HEK293 (cell line): ENCODE data around the gene SP5.
A peak's percentile ranks its signal among the peaks of the same experiment; 100 is the strongest.
"Not testable (repeated sequence)": the region's sequence is repeated elsewhere in the genome, so short reads cannot be mapped to it uniquely, and the experiment has no call there.

Source experiments
- CTCF ChIA-PET: fragments of 350-600 bp; formaldehyde crosslinking; extraction: SDS; loops from one replicate; lab custom pipeline; 2021; ENCODE audit warnings: antibody characterized with exemption; lab: Yijun Ruan, JAX
- POLR2A ChIA-PET: fragments of 300-600 bp; formaldehyde crosslinking; extraction: SDS; loops from one replicate; lab custom pipeline; 2020; ENCODE audit warnings: antibody characterized with exemption, inconsistent platforms; lab: Yijun Ruan, JAX
- H3K27ac ChIP-seq: fragments of 200-500 bp; sonication (Bioruptor generic); 2 replicates; pipeline ENCODE4 v1.5.1; 2014; ENCODE audit warnings: low read depth, low read length, control low read depth, inconsistent platforms; ENCODE audit errors: extremely low read depth
- H3K36me3 ChIP-seq, 2 experiments: fragments of 200-500 bp in 1 of 2; sonication (Bioruptor generic) in 1 of 2; 1 replicate in 1 of 2; 2 replicates in 1 of 2; pipeline ENCODE4 v1.5.1; 2014 to 2017; ENCODE audit warnings: inconsistent platforms in 2 of 2, low read length in 2 of 2; ENCODE audit not compliant: control insufficient read depth in 2 of 2, insufficient read depth in 1 of 2
- H3K4me1 ChIP-seq: fragments of 200-500 bp; sonication (Bioruptor generic); 2 replicates; pipeline ENCODE4 v1.5.1; 2014; ENCODE audit warnings: mild to moderate bottlenecking, low read length, inconsistent platforms; ENCODE audit not compliant: control insufficient read depth, insufficient read depth
- H3K4me3 ChIP-seq: 2 replicates; pipeline ENCODE4 v1.5.1; 2011; ENCODE audit warnings: low read depth, mild to moderate bottlenecking, control low read depth, low read length, moderate library complexity
- H3K9me3 ChIP-seq: fragments of 200-500 bp; sonication (Bioruptor generic); 2 replicates; pipeline ENCODE4 v1.5.1; 2014; ENCODE audit warnings: low read depth, low read length, inconsistent platforms; ENCODE audit not compliant: control insufficient read depth, insufficient read depth
- GLIS2 ChIP-seq: fragments of 450-650 bp; formaldehyde crosslinking; IDR thresholded peaks from 2 replicates; pipeline ENCODE4 v1.5.1; 2016; ENCODE audit warnings: missing biosample characterization, missing genetic modification characterization
- KLF9 ChIP-seq: fragments of 450-650 bp; formaldehyde crosslinking; IDR thresholded peaks from 2 replicates; pipeline ENCODE4 v1.5.1; 2016; ENCODE audit warnings: missing biosample characterization, missing genetic modification characterization, low read depth
- PRDM4 ChIP-seq: fragments of 450-650 bp; formaldehyde crosslinking; IDR thresholded peaks from 2 replicates; pipeline ENCODE4 v1.5.1; 2017; ENCODE audit warnings: missing biosample characterization, missing genetic modification characterization
- REST ChIP-seq: fragments of 450-650 bp; formaldehyde crosslinking; IDR thresholded peaks from 2 replicates; pipeline ENCODE4 v1.5.1; 2016; ENCODE audit warnings: missing biosample characterization, missing genetic modification characterization
- YY1 ChIP-seq: fragments of 450-650 bp; formaldehyde crosslinking; IDR thresholded peaks from 2 replicates; pipeline ENCODE4 v1.5.1; 2018; ENCODE audit warnings: missing biosample characterization, missing genetic modification characterization
- ZBTB10 ChIP-seq: fragments of 450-650 bp; formaldehyde crosslinking; IDR thresholded peaks from 2 replicates; pipeline ENCODE4 v1.5.1; 2016; ENCODE audit warnings: missing biosample characterization, missing genetic modification characterization
- ZBTB6 ChIP-seq: fragments of 450-650 bp; formaldehyde crosslinking; IDR thresholded peaks from 2 replicates; pipeline ENCODE4 v1.5.1; 2017; ENCODE audit warnings: missing biosample characterization, missing genetic modification characterization
- ZNF121 ChIP-seq: fragments of 450-650 bp; formaldehyde crosslinking; IDR thresholded peaks from 2 replicates; pipeline ENCODE4 v1.5.1; 2016; ENCODE audit warnings: missing biosample characterization, missing genetic modification characterization
- ZNF155 ChIP-seq: fragments of 450-650 bp; formaldehyde crosslinking; IDR thresholded peaks from 2 replicates; pipeline ENCODE4 v1.5.1; 2016; ENCODE audit warnings: missing biosample characterization, missing genetic modification characterization
- ZNF16 ChIP-seq: fragments of 450-650 bp; formaldehyde crosslinking; IDR thresholded peaks from 2 replicates; pipeline ENCODE4 v1.5.1; 2016; ENCODE audit warnings: low read depth, missing biosample characterization, missing genetic modification characterization
- ZNF221 ChIP-seq: fragments of 450-650 bp; formaldehyde crosslinking; IDR thresholded peaks from 2 replicates; pipeline ENCODE4 v1.5.1; 2017; ENCODE audit warnings: missing biosample characterization, missing genetic modification characterization, borderline replicate concordance
- ZNF324 ChIP-seq: fragments of 450-650 bp; formaldehyde crosslinking; IDR thresholded peaks from 2 replicates; pipeline ENCODE4 v1.5.1; 2016; ENCODE audit warnings: missing biosample characterization, missing genetic modification characterization
- ZNF335 ChIP-seq: fragments of 450-650 bp; formaldehyde crosslinking; conservative IDR thresholded peaks from 2 replicates; pipeline ENCODE4 v1.5.1; 2016; ENCODE audit warnings: missing biosample characterization, missing genetic modification characterization
- ZNF394 ChIP-seq: fragments of 450-650 bp; formaldehyde crosslinking; IDR thresholded peaks from 2 replicates; pipeline ENCODE4 v1.5.1; 2016; ENCODE audit warnings: missing biosample characterization, missing genetic modification characterization, mild to moderate bottlenecking, moderate library complexity, borderline replicate concordance
- ZNF473 ChIP-seq: fragments of 450-650 bp; formaldehyde crosslinking; IDR thresholded peaks from 2 replicates; pipeline ENCODE4 v1.5.1; 2017; ENCODE audit warnings: missing biosample characterization, missing genetic modification characterization
- ZNF600 ChIP-seq: fragments of 450-650 bp; formaldehyde crosslinking; IDR thresholded peaks from 2 replicates; pipeline ENCODE4 v1.5.1; 2016; ENCODE audit warnings: missing biosample characterization, missing genetic modification characterization
- ZNF645 ChIP-seq: fragments of 450-650 bp; formaldehyde crosslinking; IDR thresholded peaks from 2 replicates; pipeline ENCODE4; 2016; ENCODE audit warnings: missing biosample characterization, missing genetic modification characterization
- ZNF692 ChIP-seq: fragments of 450-650 bp; formaldehyde crosslinking; IDR thresholded peaks from 2 replicates; pipeline ENCODE4 v1.5.1; 2016; ENCODE audit warnings: missing biosample characterization, missing genetic modification characterization
- ZNF776 ChIP-seq: fragments of 450-650 bp; formaldehyde crosslinking; IDR thresholded peaks from 2 replicates; pipeline ENCODE4 v1.5.0; 2017; ENCODE audit warnings: missing biosample characterization, missing genetic modification characterization, borderline replicate concordance
- ZSCAN30 ChIP-seq: fragments of 450-650 bp; IDR thresholded peaks from 2 replicates; pipeline ENCODE4 v1.5.1; 2018; ENCODE audit warnings: missing biosample characterization, mild to moderate bottlenecking, missing genetic modification characterization, moderate library complexity

SP5 gene

GRCh38 chr2:170671079-170671478 is 44.1 kb upstream of the SP5 start:
- Histone ChIP-seq H3K9me3 (no peaks in the 10 kb centered on the region), H3K4me1 (no peaks in the 10 kb centered on the region), H3K4me3 (no peak overlapping the region), H3K36me3 (no peaks in the 10 kb centered on the region), H3K27ac (no peak overlapping the region)
- ChIA-PET CTCF (interaction anchor here (0.8 kb wide), 1 partner anchor 9 kb away, joined by 3 read pairs; no protein-coding TSS in a partner anchor), POLR2A (no interaction called here)
- TF ChIP-seq ZNF324 (no peak), ZSCAN30 (tag by site-specific recombination) (no peak), ZBTB6 (tag by site-specific recombination) (no peak), ZNF155 (tag by site-specific recombination) (no peak), ZNF335 (no peak), ZNF473 (tag by site-specific recombination) (no peak), ZNF221 (no peak), KLF9 (no peak), ZNF645 (tag by site-specific recombination) (no peak), ZNF692 (tag by site-specific recombination) (no peak), YY1 (no peak)

GRCh38 chr2:170674282-170674681 is 40.9 kb upstream of the SP5 start:
- H3K4me3 ChIP-seq, H3K4me1 ChIP-seq, H3K9me3 ChIP-seq, H3K36me3 ChIP-seq, H3K27ac ChIP-seq: not testable (repeated sequence)
- ChIA-PET POLR2A (interaction anchor here (0.6 kb wide), 1 partner anchor 13 kb away, joined by 3 read pairs; no protein-coding TSS in a partner anchor), CTCF (interaction anchor here (0.6 kb wide), 2 partner anchors 180 to 518 kb away, joined by 3 to 4 read pairs; no protein-coding TSS in a partner anchor)
- TF ChIP-seq ZNF121 (tag by site-specific recombination) = 0 out of 2 replicates have a peak, but pooled peaks have one; percentile 15

GRCh38 chr2:170675701-170676100 is 39.4 kb upstream of the SP5 start:
- peaks cover 8% of the 10 kb centered on the region; the same call in 1 of the 2 replicates for H3K4me1 ChIP-seq
- H3K36me3 ChIP-seq = no peaks in the 10 kb centered on the region
- ChIA-PET POLR2A (no interaction called here), CTCF (no interaction called here)
- H3K4me3 ChIP-seq = no peak overlapping the region
- no peak overlapping the region for H3K27ac ChIP-seq
- H3K9me3 ChIP-seq = no peaks in the 10 kb centered on the region
- TF ChIP-seq ZNF16 (tag by site-specific recombination) (no peak), ZBTB10 (tag by site-specific recombination) (no peak), ZNF394 (tag by site-specific recombination) (no peak), PRDM4 (tag by site-specific recombination) (no peak), GLIS2 (no peak), ZNF776 (tag by site-specific recombination) (no peak), REST (tag by site-specific recombination) (no peak), ZNF600 (tag by site-specific recombination) (no peak)
